Keratinocyte (primary cell): ENCODE data around the gene IQSEC2.

Source experiments
- CTCF ChIP-seq, 3 experiments: IDR thresholded peaks in 1 of 3; conservative IDR thresholded peaks in 1 of 3; optimal IDR thresholded peaks in 1 of 3; 2 replicates in 2 of 3; 3 replicates in 1 of 3; pipeline versions ENCODE3 to v1.5.1; 2011; ENCODE audit warnings: low read length in 3 of 3, mild to moderate bottlenecking in 3 of 3, moderate library complexity in 2 of 3, control low read depth in 1 of 3, inconsistent platforms in 1 of 3; ENCODE audit not compliant: insufficient read depth in 2 of 3; ENCODE audit errors: extremely low read depth in 1 of 3
- EZH2 ChIP-seq: IDR thresholded peaks from one replicate; pipeline ENCODE4 v1.6.1; 2012; ENCODE audit warnings: inconsistent platforms, mild to moderate bottlenecking, low read length, moderate library complexity

GRCh38 chrX:53223068-53223693 is 58.2 kb downstream of the IQSEC2 start:
- peak; percentile 12 to 40 (median 22) for TF ChIP-seq CTCF (optimal IDR thresholded peaks at IDR 0.05 in 1 of 3, IDR thresholded peaks at IDR 0.05 in 1 of 3, conservative IDR thresholded peaks at IDR 0.05 in 1 of 3; ENCODE audit: extremely low read depth in 1 of 3, insufficient read depth in 2 of 3, low read length in 3 of 3)
- TF ChIP-seq EZH2 = no peak
